ENCODE data around the gene MYH9.
"Not testable (repeated sequence)": the region's sequence is repeated elsewhere in the genome, so short reads cannot be mapped to it uniquely, and the experiment has no call there.

MYH9 gene

DNA sequence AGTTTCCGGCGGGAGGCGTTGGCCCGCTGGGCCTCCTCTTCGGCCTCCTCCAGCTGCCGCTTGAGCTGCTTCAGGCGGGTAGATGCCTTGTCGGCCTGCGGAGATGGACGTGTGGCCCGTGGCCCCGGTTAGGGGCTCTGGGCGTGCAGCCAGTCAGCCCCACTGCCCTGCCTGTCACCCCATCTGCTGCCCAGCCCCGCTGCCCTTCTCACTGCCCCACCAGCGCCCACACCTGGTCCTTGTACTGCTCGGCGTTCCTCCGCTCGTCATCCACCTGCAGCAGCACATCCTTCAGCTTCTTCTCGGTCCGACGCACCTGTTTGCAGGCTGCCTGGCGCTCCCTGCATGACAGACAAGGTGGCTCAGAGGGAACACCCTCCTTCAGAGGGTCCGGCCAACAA is 103.6 kb downstream of the MYH9 start:
- H3K27ac ChIP-seq: no peak overlapping the region
- no peak for TF ChIP-seq ZFX (IDR thresholded peaks at IDR 0.05)
- TF ChIP-seq, protein P1, sequence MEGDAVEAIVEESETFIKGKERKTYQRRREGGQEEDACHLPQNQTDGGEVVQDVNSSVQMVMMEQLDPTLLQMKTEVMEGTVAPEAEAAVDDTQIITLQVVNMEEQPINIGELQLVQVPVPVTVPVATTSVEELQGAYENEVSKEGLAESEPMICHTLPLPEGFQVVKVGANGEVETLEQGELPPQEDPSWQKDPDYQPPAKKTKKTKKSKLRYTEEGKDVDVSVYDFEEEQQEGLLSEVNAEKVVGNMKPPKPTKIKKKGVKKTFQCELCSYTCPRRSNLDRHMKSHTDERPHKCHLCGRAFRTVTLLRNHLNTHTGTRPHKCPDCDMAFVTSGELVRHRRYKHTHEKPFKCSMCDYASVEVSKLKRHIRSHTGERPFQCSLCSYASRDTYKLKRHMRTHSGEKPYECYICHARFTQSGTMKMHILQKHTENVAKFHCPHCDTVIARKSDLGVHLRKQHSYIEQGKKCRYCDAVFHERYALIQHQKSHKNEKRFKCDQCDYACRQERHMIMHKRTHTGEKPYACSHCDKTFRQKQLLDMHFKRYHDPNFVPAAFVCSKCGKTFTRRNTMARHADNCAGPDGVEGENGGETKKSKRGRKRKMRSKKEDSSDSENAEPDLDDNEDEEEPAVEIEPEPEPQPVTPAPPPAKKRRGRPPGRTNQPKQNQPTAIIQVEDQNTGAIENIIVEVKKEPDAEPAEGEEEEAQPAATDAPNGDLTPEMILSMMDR (conservative IDR thresholded peaks at IDR 0.05): no peak

DNA sequence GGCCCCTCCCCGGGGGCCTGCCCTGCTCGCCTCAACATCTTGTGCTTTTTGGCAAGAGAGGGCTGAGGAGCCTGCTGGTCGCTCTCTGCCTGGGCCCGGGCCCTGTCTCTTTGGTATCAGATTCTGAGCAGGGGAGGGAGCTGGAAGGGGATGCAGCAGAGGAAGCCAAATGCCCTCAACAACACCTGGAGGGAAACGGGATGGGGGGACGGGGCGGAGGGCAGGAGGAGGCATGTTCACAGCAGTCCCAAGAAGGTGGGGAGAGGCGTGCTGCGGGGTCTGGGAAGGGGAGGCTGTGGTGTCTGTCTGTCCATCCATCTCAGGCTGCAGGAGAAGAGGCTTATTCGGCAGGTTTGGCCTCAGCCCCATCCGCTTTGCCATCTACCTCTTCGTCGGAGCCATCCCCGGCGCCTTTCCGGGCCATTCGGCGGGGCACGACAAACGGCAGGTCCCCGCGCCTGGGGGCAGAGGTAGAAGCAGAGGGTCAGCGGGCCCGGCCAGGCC is 105.4 kb downstream of the MYH9 start:
- no peak overlapping the region for H3K27ac ChIP-seq
- TF ChIP-seq ZFX (IDR thresholded peaks at IDR 0.05): no peak
- TF ChIP-seq, protein P1 (conservative IDR thresholded peaks at IDR 0.05): no peak

DNA sequence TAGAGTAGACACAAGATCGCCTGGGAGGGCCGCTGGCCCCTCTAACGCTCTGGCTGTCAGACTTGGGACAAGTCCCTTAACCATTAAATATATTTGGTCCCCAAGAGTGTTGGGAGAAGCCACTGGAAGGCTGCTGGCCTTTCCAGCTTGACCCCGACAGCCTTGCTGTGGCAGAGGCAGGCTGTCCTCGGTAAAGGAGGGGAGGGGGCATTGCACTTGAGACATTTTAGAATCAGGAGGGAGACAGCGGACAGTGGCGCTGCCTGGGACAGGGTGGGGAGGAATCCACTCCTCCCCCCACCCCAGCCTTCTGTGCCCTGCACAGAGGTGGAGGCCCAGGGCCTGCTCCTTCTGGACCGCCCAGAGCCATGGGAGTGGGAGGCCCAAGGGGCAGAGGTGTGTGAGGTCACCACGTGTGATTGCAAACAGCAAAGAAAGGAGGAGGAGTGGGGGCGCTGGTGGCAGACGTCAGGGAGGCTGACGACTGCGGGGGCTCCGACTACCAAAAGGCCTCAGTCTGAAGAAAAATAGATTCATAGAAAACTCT is 105.9 kb downstream of the MYH9 start:
- H3K27ac ChIP-seq: no peak overlapping the region
- TF ChIP-seq, protein P1 (conservative IDR thresholded peaks at IDR 0.05): no peak
- TF ChIP-seq ZFX (IDR thresholded peaks at IDR 0.05): no peak

DNA sequence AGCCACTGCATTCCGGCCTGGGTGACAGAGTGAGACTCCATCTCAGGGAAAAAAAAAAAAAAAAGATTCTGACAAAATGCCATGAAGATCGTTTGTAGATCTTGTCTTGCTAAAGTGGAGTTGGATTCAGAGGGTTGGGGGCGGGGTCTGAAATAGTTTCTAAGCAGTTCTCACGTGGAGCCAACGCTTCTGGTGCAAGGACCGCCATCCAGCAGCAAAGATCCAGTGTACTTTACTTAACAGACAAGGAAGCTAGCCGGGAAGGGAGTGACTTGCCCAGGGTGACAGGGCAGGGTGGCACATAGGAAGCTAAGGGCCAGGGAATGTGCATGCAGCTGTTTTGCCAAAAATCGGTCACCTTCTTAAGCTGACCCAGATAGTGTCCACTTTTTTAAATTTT is 107.4 kb downstream of the MYH9 start:
- no peak overlapping the region for H3K27ac ChIP-seq
- TF ChIP-seq, protein P1 (conservative IDR thresholded peaks at IDR 0.05): no peak
- no peak for TF ChIP-seq ZFX (IDR thresholded peaks at IDR 0.05)

DNA sequence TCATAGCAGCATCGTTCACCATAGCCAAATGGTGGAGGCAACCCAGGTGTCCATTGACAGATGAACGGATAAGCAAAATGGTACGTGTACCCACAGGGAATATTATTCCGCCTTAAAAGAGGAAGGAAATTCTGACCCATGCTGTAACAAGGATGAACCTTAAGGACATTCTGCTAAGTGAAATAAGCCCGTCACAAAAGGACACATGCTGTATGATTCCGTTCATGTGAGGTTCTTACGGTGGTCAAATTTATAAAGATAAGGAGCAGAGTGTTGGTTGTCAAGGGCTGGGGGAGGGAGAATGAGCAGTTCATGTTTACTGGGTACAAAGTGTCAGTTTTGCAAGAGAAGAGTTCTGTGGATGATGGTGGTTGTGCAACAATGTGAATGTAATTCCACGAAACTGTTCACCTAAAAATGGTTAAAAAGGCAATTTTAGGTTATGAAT is 108.5 kb downstream of the MYH9 start:
- H3K27ac ChIP-seq: no peak overlapping the region
- no peak for TF ChIP-seq ZFX (IDR thresholded peaks at IDR 0.05)
- TF ChIP-seq, protein P1 (conservative IDR thresholded peaks at IDR 0.05): no peak

DNA sequence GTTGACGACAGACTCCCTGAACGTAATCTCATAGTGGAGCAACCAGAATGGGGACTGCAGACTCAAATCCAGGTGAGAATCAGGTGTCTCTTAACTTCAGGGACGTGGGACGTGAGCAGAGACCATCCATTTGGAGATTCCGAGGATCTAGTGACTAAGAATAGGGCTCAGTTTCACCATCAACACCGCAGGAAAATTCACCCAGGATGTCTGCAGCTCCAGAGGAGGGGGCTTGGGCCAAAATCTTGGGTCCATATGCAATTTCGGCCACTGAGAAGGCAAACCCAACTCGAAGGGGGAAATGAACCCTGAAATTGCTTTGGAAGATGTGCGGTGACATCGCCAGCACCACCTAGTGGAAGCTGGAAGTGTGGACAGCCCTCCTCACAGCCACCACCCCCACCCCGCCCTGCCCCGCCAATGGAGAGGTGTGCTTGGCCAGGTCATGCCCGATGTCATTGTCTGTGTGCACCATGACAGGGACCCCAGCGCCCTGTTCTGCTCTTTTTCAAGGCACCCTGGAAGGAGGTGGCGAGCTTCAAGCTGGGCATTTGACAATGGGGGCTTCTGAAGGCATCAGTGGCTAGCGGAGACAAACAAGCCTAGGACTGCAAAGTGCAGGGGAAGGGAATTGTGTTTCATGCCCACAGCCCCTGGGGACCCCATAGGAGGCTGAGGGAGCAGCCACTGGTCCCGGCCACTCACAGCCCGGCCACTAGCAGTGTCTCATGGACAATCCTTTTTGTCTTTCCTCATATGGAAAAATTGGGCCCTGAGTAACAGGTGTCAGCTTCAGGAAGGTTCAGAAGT is 110.1 kb downstream of the MYH9 start:
- H3K27ac ChIP-seq: no peak overlapping the region
- TF ChIP-seq, protein P1 (conservative IDR thresholded peaks at IDR 0.05): peak; percentile 90
- TF ChIP-seq ZFX (IDR thresholded peaks at IDR 0.05): no peak

DNA sequence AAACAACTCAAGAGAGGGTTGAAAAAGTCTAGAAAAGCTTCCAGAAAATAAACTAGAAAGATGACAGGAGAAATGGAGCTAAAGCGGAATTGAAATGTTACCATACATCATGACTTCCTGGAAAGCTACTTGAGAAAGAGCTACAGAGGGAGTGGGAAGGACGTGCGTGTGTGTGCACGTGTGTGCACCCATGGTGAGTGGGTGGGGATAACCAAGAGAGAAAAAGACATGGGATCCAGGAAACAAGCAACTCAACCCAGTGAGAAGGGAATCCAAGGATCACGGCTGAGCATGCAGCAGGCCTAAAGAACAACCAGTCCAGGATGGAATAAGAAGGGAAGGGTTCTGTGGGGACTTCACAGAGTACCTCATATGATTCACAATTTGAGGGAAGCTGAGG is 113.2 kb downstream of the MYH9 start:
- no peak overlapping the region for H3K27ac ChIP-seq
- TF ChIP-seq, protein P1 (conservative IDR thresholded peaks at IDR 0.05): no peak
- no peak for TF ChIP-seq ZFX (IDR thresholded peaks at IDR 0.05)

DNA sequence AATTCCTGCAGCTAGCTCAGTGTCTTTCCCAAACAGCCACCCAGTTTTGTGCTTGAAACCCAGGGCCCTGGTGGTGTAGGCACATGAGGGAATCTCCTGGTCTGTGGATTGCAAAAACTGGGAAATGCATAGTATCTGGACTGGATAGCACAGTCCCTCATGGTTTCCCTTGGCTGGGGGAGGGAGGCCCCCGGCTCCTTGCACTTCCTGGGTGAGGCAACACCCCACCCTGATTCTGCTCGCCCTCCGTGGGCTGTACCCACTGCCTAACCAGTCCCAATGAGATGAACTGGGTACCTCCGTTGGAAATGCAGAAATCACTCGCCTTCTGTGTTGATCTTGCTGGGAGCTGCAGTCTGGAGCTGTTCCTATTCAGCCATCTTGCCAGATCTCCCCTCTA is 115.8 kb downstream of the MYH9 start:
- not testable (repeated sequence) for H3K27ac ChIP-seq

DNA sequence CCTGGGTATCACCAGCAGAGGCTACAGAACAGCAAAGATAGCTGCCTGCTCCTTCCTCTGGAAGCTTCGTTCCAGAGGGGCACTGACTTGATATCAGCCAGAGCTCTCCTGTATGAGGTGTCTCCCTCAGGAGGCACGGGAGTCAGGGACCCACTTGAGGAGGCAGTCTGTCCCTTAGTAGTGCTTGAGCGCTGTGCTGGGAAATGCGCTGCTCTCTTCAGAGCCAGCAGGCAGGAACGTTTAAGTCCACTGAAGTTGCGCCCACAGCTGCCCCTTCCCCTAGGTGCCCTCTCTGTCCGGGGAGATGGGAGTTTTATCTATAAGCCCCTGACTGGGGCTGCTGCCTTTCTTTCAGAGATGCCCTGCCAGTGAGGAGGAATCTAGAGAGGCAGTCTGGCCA is 116.5 kb downstream of the MYH9 start:
- H3K27ac ChIP-seq: not testable (repeated sequence)
